Upper lobe of left lung (tissue), 6 donors: ENCODE data around the gene IFT52. TPM values are rescaled to one million over a fixed set of nuclear protein-coding genes. Genes with fewer than 3 reads are reported as not detected.

Source experiments
- ATAC-seq, 2 donors: fragments of 200-7000 bp; cut with Tn5 transposase; one replicate each; pipeline ENCODE4 v1.9.1; 2022; ENCODE audit warnings: mild to moderate bottlenecking in 2 of 2, moderate library complexity in 2 of 2; ENCODE audit not compliant: low FRiP score in 2 of 2
- DNase-seq, 2 donors: peaks; one replicate each; pipeline ENCODE4 v3.0.0-alpha.2; 2019 to 2020
- H3K27ac ChIP-seq, 4 donors: fragments of 200-600 bp; sonication (generic); one replicate each; pipeline ENCODE4 v1.5.1; 2016 to 2019
- H3K27me3 ChIP-seq, 4 donors: fragments of 200-600 bp; sonication (generic); one replicate each; pipeline ENCODE4 v1.5.1; 2017 to 2019
- H3K36me3 ChIP-seq, 4 donors: fragments of 200-600 bp; sonication (generic); one replicate each; pipeline ENCODE4 v1.5.1; 2016 to 2019
- H3K4me1 ChIP-seq, 4 donors: fragments of 200-600 bp; sonication (generic); one replicate each; pipeline ENCODE4 v1.5.1; 2018 to 2019
- H3K4me3 ChIP-seq, 4 donors: fragments of 200-600 bp; sonication (generic); one replicate each; pipeline ENCODE4 v1.5.1; 2017 to 2019; ENCODE audit warnings: mild to moderate bottlenecking in 2 of 4, moderate library complexity in 1 of 4
- H3K9me3 ChIP-seq, 4 donors: fragments of 200-600 bp; sonication (generic); one replicate each; pipeline ENCODE4 v1.5.1; 2018 to 2019
- CTCF ChIP-seq, 6 experiments: fragments of 450-650 bp in 4 of 6; fragments of 200-600 bp in 2 of 6; sonication (generic) in 2 of 6; IDR thresholded peaks; one replicate each; pipeline ENCODE4 v1.5.1; 2016 to 2019; ENCODE audit warnings: antibody characterized with exemption in 6 of 6
- EP300 ChIP-seq, 4 donors: sonication (generic); formaldehyde crosslinking; IDR thresholded peaks; one replicate each; pipeline ENCODE4 v1.5.1; 2017; ENCODE audit warnings: antibody characterized with exemption in 4 of 4, control low read depth in 2 of 4
- POLR2A ChIP-seq, 4 donors: fragments of 450-650 bp; IDR thresholded peaks; one replicate each; pipeline ENCODE4 v1.5.1; 2016 to 2017; ENCODE audit warnings: antibody characterized with exemption in 4 of 4, mild to moderate bottlenecking in 2 of 4
- POLR2AphosphoS5 ChIP-seq, 2 donors: sonication (generic); formaldehyde crosslinking; IDR thresholded peaks; one replicate each; pipeline ENCODE4 v1.5.1; 2017; ENCODE audit warnings: antibody characterized with exemption in 2 of 2
- WGBS, 2 donors: methylation state at CpG; one replicate each; pipeline ENCODE4 v1.1.5; 2017 to 2018; 5-methylcytosine and 5-hydroxymethylcytosine counted together
- total RNA-seq, 6 donors: library from RNA; depleted of rRNA in 4 of 6; stranded (reverse); fragments of >200 nt in 4 of 6; gene quantifications; one replicate each; pipeline versions ENCODE4 v1.1.0 to v1.2.1, GENCODE V29; 2016 to 2021
- donor health status: DM: no; HTN: no; CAD: no; lungs with moderate emphysema.
- donor health status: DM: no; HTN: yes; CAD: no; lungs with severe emphysema.

The IFT52 gene
- 10 to 100 TPM; 16.8 to 25.2 (median 18.5) TPM for total RNA-seq

- DNase-seq (peak; percentile 95 to 98), ATAC-seq (peak; percentile 99 to 100)
- 0 to 1% methylated on average over 26 to 46 of the region's 68 CpGs for WGBS, 2 donors
- peaks cover 13 to 20% (median 18%) of the 10 kb centered on the region in 4 donors for H3K4me1 ChIP-seq
- TF ChIP-seq POLR2A (IDR thresholded peaks at IDR 0.05) (peak in 1 of 4 donors; percentile 73), CTCF (IDR thresholded peaks at IDR 0.05) (peak in 1 of 6 experiments; percentile 12), POLR2AphosphoS5 (IDR thresholded peaks at IDR 0.05) (peak; percentile 58 to 76), EP300 (IDR thresholded peaks at IDR 0.05) (no peak)
- H3K27me3 ChIP-seq, result no peaks in the 10 kb centered on the region
- H3K9me3 ChIP-seq, result no peaks in the 10 kb centered on the region
- H3K27ac ChIP-seq, result peak within 1 kb of the TSS; percentile 75 to 91 (median 80)
- H3K36me3 ChIP-seq, result peaks cover 0 to 13% (median 4%) of the 10 kb centered on the region in 4 donors
- H3K4me3 ChIP-seq, result peak within 1 kb of the TSS; percentile 52 to 92 (median 84)
Measured at GRCh38 chr20:43590392-43591303, at the start of gene IFT52. Gene IFT52, plus strand, starts transcription at chr20:43590937. Its CDS starts 3,762 bp downstream, at chr20:43594699.

GRCh38 chr20:43541214-43541613 is 49.5 kb upstream of the IFT52 start:
- Histone ChIP-seq H3K36me3 (peaks cover 0 to 11% (median 0%) of the 10 kb centered on the region in 4 donors), H3K27ac (no peak overlapping the region), H3K4me3 (no peak overlapping the region), H3K9me3 (no peaks in the 10 kb centered on the region), H3K27me3 (no peaks in the 10 kb centered on the region), H3K4me1 (no peaks in the 10 kb centered on the region)
- 70 to 74% methylated on average over 2 of the region's 2 CpGs for WGBS, 2 donors
- no peak for ATAC-seq
- TF ChIP-seq EP300 (IDR thresholded peaks at IDR 0.05), result no peak
- no peak for TF ChIP-seq POLR2A (IDR thresholded peaks at IDR 0.05)
- TF ChIP-seq CTCF (IDR thresholded peaks at IDR 0.05), result no peak
- TF ChIP-seq POLR2AphosphoS5 (IDR thresholded peaks at IDR 0.05), result no peak
- no peak for DNase-seq

- Histone ChIP-seq H3K4me3 (no peak overlapping the region), H3K4me1 (no peaks in the 10 kb centered on the region), H3K9me3 (no peaks in the 10 kb centered on the region), H3K27me3 (no peaks in the 10 kb centered on the region), H3K27ac (no peak overlapping the region), H3K36me3 (peaks cover 0 to 7% (median 0%) of the 10 kb centered on the region in 4 donors)
- WGBS, 2 donors, result 84 to 92% methylated on average over 5 of the region's 5 CpGs
- TF ChIP-seq POLR2AphosphoS5 (IDR thresholded peaks at IDR 0.05) (no peak), EP300 (IDR thresholded peaks at IDR 0.05) (no peak), CTCF (IDR thresholded peaks at IDR 0.05) (no peak), POLR2A (IDR thresholded peaks at IDR 0.05) (no peak)
- ATAC-seq, result no peak
- DNase-seq, result no peak
Measured at GRCh38 chr20:43542161-43542560, 48.6 kb upstream of the IFT52 start.

- Histone ChIP-seq H3K4me1 (no peaks in the 10 kb centered on the region), H3K4me3 (no peak overlapping the region), H3K27ac (no peak overlapping the region), H3K36me3 (peaks cover 0 to 7% (median 0%) of the 10 kb centered on the region in 4 donors), H3K9me3 (no peaks in the 10 kb centered on the region), H3K27me3 (no peaks in the 10 kb centered on the region)
- WGBS, 2 donors, result 69 to 77% methylated on average over 4 of the region's 4 CpGs
- DNase-seq (no peak), ATAC-seq (no peak)
- TF ChIP-seq POLR2AphosphoS5 (IDR thresholded peaks at IDR 0.05), result no peak
- TF ChIP-seq CTCF (IDR thresholded peaks at IDR 0.05), result no peak
- TF ChIP-seq POLR2A (IDR thresholded peaks at IDR 0.05), result no peak
- no peak for TF ChIP-seq EP300 (IDR thresholded peaks at IDR 0.05)
Measured at GRCh38 chr20:43542674-43543073, 48.1 kb upstream of the IFT52 start.
